Right atrium auricular region (tissue), 2 donors: ENCODE data around the gene IRX5. TPM values are rescaled to one million over a fixed set of nuclear protein-coding genes. Genes with fewer than 3 reads are reported as not detected.

ENCODE experiments used
- DNase-seq: peaks from one replicate; pipeline ENCODE4 v3.0.0-alpha.2; 2019; ENCODE audit warnings: low spot score
- H3K27ac ChIP-seq, 2 donors: fragments of 200-600 bp; sonication (generic); 1 replicate in 1 of 2; 2 replicates in 1 of 2; pipeline ENCODE4 v1.5.1; 2016 to 2019
- H3K27me3 ChIP-seq, 2 donors: fragments of 200-600 bp; sonication (generic); one replicate each; pipeline versions ENCODE4 v1.5.1 to v1.6.0; 2017 to 2019
- H3K36me3 ChIP-seq: fragments of 200-600 bp; sonication (generic); one replicate; pipeline ENCODE4 v1.5.1; 2016
- H3K4me1 ChIP-seq, 2 donors: fragments of 200-600 bp; sonication (generic); one replicate each; pipeline versions ENCODE4 v1.5.1 to v1.6.0; 2017 to 2019
- H3K4me3 ChIP-seq, 2 donors: fragments of 200-600 bp; sonication (generic); 1 replicate in 1 of 2; 2 replicates in 1 of 2; pipeline ENCODE4 v1.5.1; 2017 to 2019; ENCODE audit warnings: mild to moderate bottlenecking in 1 of 2, moderate library complexity in 1 of 2
- H3K9me3 ChIP-seq, 2 donors: fragments of 200-600 bp; sonication (generic); one replicate each; pipeline ENCODE4 v1.5.1; 2019
- CTCF ChIP-seq, 2 donors: fragments of 200-600 bp; sonication (generic); IDR thresholded peaks; one replicate each; pipeline ENCODE4 v1.5.1; 2019; ENCODE audit warnings: antibody characterized with exemption in 2 of 2
- total RNA-seq, 2 donors: library from RNA; depleted of rRNA; stranded (reverse); fragments of >200 nt; gene quantifications; one replicate each; pipeline ENCODE4 v1.1.0, GENCODE V29; 2016

The IRX5 gene
- total RNA-seq, 2 donors from 2014 or later, result 0.59 to 4.1 TPM

- no peak for DNase-seq
- Histone ChIP-seq H3K27me3 (peaks cover 68 to 88% of the 10 kb centered on the region in 2 donors), H3K27ac (no peak overlapping the region), H3K4me3 (no peak overlapping the region), H3K9me3 (no peaks in the 10 kb centered on the region), H3K4me1 (peaks cover 0 to 43% of the 10 kb centered on the region in 2 donors), H3K36me3 (no peaks in the 10 kb centered on the region)
- no peak for TF ChIP-seq CTCF (IDR thresholded peaks at IDR 0.05)
Observed at GRCh38 chr16:54935266-54935968, 4.8 kb downstream of the IRX5 start.

GRCh38 chr16:54936201-54936978 is 5.7 kb downstream of the IRX5 start:
- no peak for TF ChIP-seq CTCF (IDR thresholded peaks at IDR 0.05)
- Histone ChIP-seq H3K4me3 (peak overlapping the region in 1 of 2 donors; percentile 47), H3K27ac (peak overlapping the region in 1 of 2 donors; percentile 6), H3K9me3 (no peaks in the 10 kb centered on the region), H3K27me3 (peaks cover 69 to 85% of the 10 kb centered on the region in 2 donors), H3K4me1 (peaks cover 0 to 39% of the 10 kb centered on the region in 2 donors), H3K36me3 (no peaks in the 10 kb centered on the region)
- no peak for DNase-seq

- DNase-seq, result no peak
- Histone ChIP-seq H3K27me3 (peaks cover 62 to 78% of the 10 kb centered on the region in 2 donors), H3K27ac (peak overlapping the region in 1 of 2 donors; percentile 6), H3K4me1 (peaks cover 0 to 33% of the 10 kb centered on the region in 2 donors), H3K9me3 (no peaks in the 10 kb centered on the region), H3K4me3 (peak overlapping the region; percentile 34 to 47), H3K36me3 (no peaks in the 10 kb centered on the region)
- peak in 1 of 2 donors; percentile 68 for TF ChIP-seq CTCF (IDR thresholded peaks at IDR 0.05)
Observed at GRCh38 chr16:54936979-54937670, 6.5 kb downstream of the IRX5 start.

- Histone ChIP-seq H3K4me1 (peaks cover 0 to 30% of the 10 kb centered on the region in 2 donors), H3K27ac (peak overlapping the region in 1 of 2 donors; percentile 21), H3K36me3 (no peaks in the 10 kb centered on the region), H3K4me3 (peak overlapping the region; percentile 34 to 47), H3K9me3 (no peaks in the 10 kb centered on the region), H3K27me3 (peaks cover 56 to 72% of the 10 kb centered on the region in 2 donors)
- no peak for TF ChIP-seq CTCF (IDR thresholded peaks at IDR 0.05)
- no peak for DNase-seq
Observed at GRCh38 chr16:54937671-54938211, 7.1 kb downstream of the IRX5 start.

GRCh38 chr16:54938212-54939028 is 7.8 kb downstream of the IRX5 start:
- no peaks in the 10 kb centered on the region for H3K9me3 ChIP-seq
- no peak for TF ChIP-seq CTCF (IDR thresholded peaks at IDR 0.05)
- DNase-seq, result no peak
- peaks cover 52 to 65% of the 10 kb centered on the region in 2 donors for H3K27me3 ChIP-seq
- peak overlapping the region in 1 of 2 donors; percentile 47 for H3K4me3 ChIP-seq
- H3K27ac ChIP-seq, result peak overlapping the region in 1 of 2 donors; percentile 21
- H3K4me1 ChIP-seq, result peaks cover 0 to 30% of the 10 kb centered on the region in 2 donors
- H3K36me3 ChIP-seq, result no peaks in the 10 kb centered on the region
